HepG2 (cell line): ENCODE measurements around the gene SPACDR. TPM values are rescaled to one million over a fixed set of nuclear protein-coding genes. Genes with fewer than 3 reads are reported as not detected.

ENCODE experiments used
- CERS6 ChIP-seq: sonication (generic); formaldehyde crosslinking; IDR thresholded peaks from 2 replicates; pipeline ENCODE4 v1.5.0; 2020; ENCODE audit warnings: missing genetic modification reagents
- FOSL2 ChIP-seq: sonication (generic); formaldehyde crosslinking; IDR thresholded peaks from 2 replicates; pipeline ENCODE4 v1.4.0; 2020; ENCODE audit warnings: missing genetic modification reagents
- FOXP4 ChIP-seq: sonication (generic); formaldehyde crosslinking; IDR thresholded peaks from 2 replicates; pipeline ENCODE4 v1.4.0; 2020; ENCODE audit warnings: missing genetic modification reagents
- GTF2F1 ChIP-seq: fragments of 150-350 bp; IDR thresholded peaks from 2 replicates; pipeline ENCODE4 v1.6.1; 2014; ENCODE audit warnings: low read length
- KDM1A ChIP-seq: IDR thresholded peaks from 2 replicates; pipeline ENCODE4 v1.6.1; 2016; ENCODE audit warnings: missing compliant biosample characterization
- NR2F6 ChIP-seq, 2 experiments: IDR thresholded peaks; 2 replicates each; pipeline ENCODE4 v1.6.1; 2016; ENCODE audit warnings: antibody characterized with exemption in 1 of 2, mild to moderate bottlenecking in 1 of 2
- PHF20 ChIP-seq: sonication (generic); formaldehyde crosslinking; IDR thresholded peaks from 2 replicates; pipeline ENCODE4 v1.5.0; 2020; ENCODE audit warnings: mild to moderate bottlenecking, missing genetic modification reagents
- TOE1 ChIP-seq: sonication (generic); formaldehyde crosslinking; IDR thresholded peaks from 2 replicates; pipeline ENCODE4 v1.4.0; 2020; ENCODE audit warnings: mild to moderate bottlenecking, missing genetic modification reagents
- ZBTB42 ChIP-seq: sonication (generic); formaldehyde crosslinking; IDR thresholded peaks from 2 replicates; pipeline ENCODE4 v1.5.0; 2020; ENCODE audit warnings: mild to moderate bottlenecking, missing genetic modification reagents
- ZBTB44 ChIP-seq: sonication (generic); formaldehyde crosslinking; IDR thresholded peaks from 2 replicates; pipeline ENCODE4 v1.4.0; 2020; ENCODE audit warnings: missing genetic modification reagents
- ZFAT ChIP-seq: sonication (generic); formaldehyde crosslinking; conservative IDR thresholded peaks from 2 replicates; pipeline ENCODE4 v1.8.1; 2023; ENCODE audit warnings: missing genetic modification reagents, inconsistent platforms
- ZNF224 ChIP-seq: sonication (generic); formaldehyde crosslinking; IDR thresholded peaks from 2 replicates; pipeline ENCODE4 v1.5.0; 2020; ENCODE audit warnings: mild to moderate bottlenecking, missing genetic modification reagents
- ZNF256 ChIP-seq: sonication (generic); formaldehyde crosslinking; conservative IDR thresholded peaks from 2 replicates; pipeline ENCODE4 v1.4.0; 2020; ENCODE audit warnings: missing genetic modification reagents
- ZNF550 ChIP-seq: sonication (generic); formaldehyde crosslinking; IDR thresholded peaks from 2 replicates; pipeline ENCODE4 v1.4.0; 2020; ENCODE audit warnings: mild to moderate bottlenecking, missing genetic modification reagents, borderline replicate concordance
- ZNF564 ChIP-seq: sonication (generic); formaldehyde crosslinking; IDR thresholded peaks from 2 replicates; pipeline ENCODE4 v1.8.1; 2023; ENCODE audit warnings: mild to moderate bottlenecking, missing genetic modification reagents
- ZNF616 ChIP-seq: sonication (generic); formaldehyde crosslinking; IDR thresholded peaks from 2 replicates; pipeline ENCODE4 v1.5.0; 2020; ENCODE audit warnings: low read depth, mild to moderate bottlenecking, missing genetic modification reagents
- ZNF850 ChIP-seq: sonication (generic); formaldehyde crosslinking; conservative IDR thresholded peaks from 2 replicates; pipeline ENCODE4 v1.9.0; 2021; ENCODE audit warnings: mild to moderate bottlenecking, missing genetic modification reagents
- ZSCAN25 ChIP-seq: sonication (generic); formaldehyde crosslinking; IDR thresholded peaks from 2 replicates; pipeline ENCODE4 v1.8.0; 2022; ENCODE audit warnings: mild to moderate bottlenecking, missing genetic modification reagents
- ZSCAN30 ChIP-seq: sonication (generic); formaldehyde crosslinking; IDR thresholded peaks from 2 replicates; pipeline ENCODE4 v1.5.0; 2020; ENCODE audit warnings: mild to moderate bottlenecking, missing genetic modification reagents
- ZZZ3 ChIP-seq: sonication (generic); formaldehyde crosslinking; IDR thresholded peaks from 2 replicates; pipeline ENCODE4 v1.4.0; 2020; ENCODE audit warnings: missing genetic modification reagents, mild to moderate bottlenecking, borderline replicate concordance
- polyA plus RNA-seq, 8 experiments: library from polyadenylated mRNA; depleted of rRNA in 3 of 8; stranded (reverse) in 7 of 8; unstranded in 1 of 8; fragments of >200 nt; fragmentation: Illumina TruSeq in 4 of 8; extraction: Trizol in 4 of 8; gene quantifications; 2 replicates each; pipeline versions ENCODE4 v1.2.1 to v1.2.3, GENCODE V29; 2011 to 2016; ENCODE audit warnings: low read depth in 4 of 8, missing spikeins in 1 of 8, mixed read lengths in 1 of 8; ENCODE audit not compliant: insufficient read depth in 1 of 8
- total RNA-seq, 5 experiments: library from RNA; depleted of rRNA; stranded (reverse); fragments of >200 nt; fragmentation: Illumina TruSeq; extraction: Trizol; gene quantifications; 2 replicates each; pipeline ENCODE4 v1.2.3, GENCODE V29; 2016; ENCODE audit warnings: low read depth in 1 of 5
- TF ChIP-seq, protein P1 (sequence below): sonication (generic); formaldehyde crosslinking; IDR thresholded peaks from 2 replicates; pipeline ENCODE4 v1.5.0; 2020; ENCODE audit warnings: missing genetic modification reagents, mild to moderate bottlenecking, borderline replicate concordance
- TF ChIP-seq, protein P2 (sequence below): sonication (generic); formaldehyde crosslinking; IDR thresholded peaks from 2 replicates; pipeline ENCODE4 v1.4.0; 2020; ENCODE audit warnings: missing genetic modification reagents, low read depth, mild to moderate bottlenecking, borderline replicate concordance

SPACDR gene
- total and polyA plus RNA-seq, 2 of the 13 experiments (the other 11 are each of a cell fraction or from before 2014, with no cell fraction given): 0.41 TPM; not detected in 1

DNA sequence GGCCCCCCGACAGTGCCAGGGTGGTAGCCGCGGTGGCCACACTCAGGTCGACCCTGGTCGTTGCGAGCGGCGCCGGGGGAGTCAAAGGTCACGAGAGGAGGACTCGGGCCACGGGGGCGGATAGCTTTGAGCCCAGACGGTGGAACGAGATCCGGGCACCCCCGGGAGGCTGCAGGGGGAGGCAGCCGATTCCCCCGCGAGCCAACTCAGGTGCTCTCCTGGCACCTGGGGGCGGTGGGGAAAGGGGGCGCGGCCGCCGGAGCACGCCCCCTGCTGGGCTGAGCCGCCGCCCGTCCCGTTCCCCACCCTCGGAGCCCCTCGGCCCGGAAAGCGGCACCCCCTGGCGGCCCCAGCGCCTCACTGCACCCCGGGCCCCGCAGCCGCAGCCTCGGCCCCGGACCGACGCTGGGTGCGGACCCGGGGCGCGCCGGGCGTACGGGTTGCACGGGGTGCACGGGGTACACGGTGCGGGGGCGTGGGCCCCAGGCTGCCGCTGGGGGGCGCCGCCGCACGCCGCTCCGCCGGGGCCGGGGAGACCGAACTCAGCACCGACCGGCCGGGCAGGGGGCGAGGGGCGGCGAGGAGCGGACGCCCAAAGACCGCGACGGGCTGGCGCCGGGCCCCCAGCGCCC lies 19.1 kb upstream of the SPACDR start (continued):
- TF ChIP-seq KDM1A (no peak), ZBTB42 (peak; percentile 73; the same call in 1 of the 2 replicates), TOE1 (no peak), PHF20 (no peak), ZFAT (CRISPR knock-in tag) (no peak), NR2F6 (IDR thresholded peaks at IDR 0.05) (peak; percentile 64; the same call in 1 of the 2 replicates), NR2F6 (CRISPR knock-in tag; IDR thresholded peaks at IDR 0.05) (peak; percentile 62; the same call in 1 of the 2 replicates), ZBTB44 (CRISPR knock-in tag) (no peak), CERS6 (CRISPR knock-in tag) (no peak), ZNF256 (CRISPR knock-in tag) (no peak), FOSL2 (CRISPR knock-in tag) (no peak), ZNF616 (CRISPR knock-in tag) (no peak), ZNF550 (CRISPR knock-in tag) (no peak), ZSCAN30 (no peak), ZZZ3 (no peak), ZNF850 (CRISPR knock-in tag) (no peak), ZNF224 (CRISPR knock-in tag) (no peak), ZSCAN25 (CRISPR knock-in tag) (no peak), ZNF564 (no peak), FOXP4 (CRISPR knock-in tag) (no peak), GTF2F1 (no peak)
- TF ChIP-seq, protein P1, sequence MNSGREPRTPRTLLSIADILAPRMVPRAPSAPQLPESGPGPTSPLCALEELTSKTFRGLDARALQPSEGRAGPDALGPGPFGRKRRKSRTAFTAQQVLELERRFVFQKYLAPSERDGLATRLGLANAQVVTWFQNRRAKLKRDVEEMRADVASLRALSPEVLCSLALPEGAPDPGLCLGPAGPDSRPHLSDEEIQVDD (CRISPR knock-in tag): no peak
- TF ChIP-seq, protein P2, sequence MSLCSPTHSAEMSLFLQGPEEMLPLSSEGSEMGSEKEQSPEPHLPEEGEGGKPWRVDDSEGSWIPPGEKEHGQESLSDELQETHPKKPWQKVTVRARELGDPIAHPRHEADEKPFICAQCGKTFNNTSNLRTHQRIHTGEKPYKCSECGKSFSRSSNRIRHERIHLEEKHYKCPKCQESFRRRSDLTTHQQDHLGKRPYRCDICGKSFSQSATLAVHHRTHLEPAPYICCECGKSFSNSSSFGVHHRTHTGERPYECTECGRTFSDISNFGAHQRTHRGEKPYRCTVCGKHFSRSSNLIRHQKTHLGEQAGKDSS (CRISPR knock-in tag): 0 out of 2 replicates have a peak, but pooled peaks have one; percentile 37
